Ishikawa (cell line): ENCODE results near the gene USP40.

Experiments
- CEBPB ChIP-seq: IDR thresholded peaks from 2 replicates; pipeline ENCODE4 v1.6.1; 2012
- EP300 ChIP-seq: IDR thresholded peaks from 2 replicates; pipeline ENCODE4 v1.6.1; 2012; ENCODE audit warnings: borderline replicate concordance
- FOXM1 ChIP-seq: IDR thresholded peaks from 2 replicates; pipeline ENCODE4 v1.6.1; 2012; ENCODE audit warnings: low read depth, borderline replicate concordance
- MAX ChIP-seq: IDR thresholded peaks from 2 replicates; pipeline ENCODE4 v1.6.1; 2012
- NFIC ChIP-seq: IDR thresholded peaks from 2 replicates; pipeline ENCODE4 v1.6.1; 2012
- RAD21 ChIP-seq: IDR thresholded peaks from 2 replicates; pipeline ENCODE4 v1.6.1; 2012; ENCODE audit warnings: low read depth
- TAF1 ChIP-seq: IDR thresholded peaks from 2 replicates; pipeline ENCODE4 v1.6.1; 2012; ENCODE audit warnings: low read depth, mild to moderate bottlenecking
- TCF12 ChIP-seq: IDR thresholded peaks from 2 replicates; pipeline ENCODE4 v1.6.1; 2012; ENCODE audit warnings: low read depth
- YY1 ChIP-seq: IDR thresholded peaks from 2 replicates; pipeline ENCODE4 v1.6.1; 2012; ENCODE audit warnings: low read depth
- TF ChIP-seq, protein P1 (sequence below): IDR thresholded peaks from 2 replicates; pipeline ENCODE4 v1.6.1; 2012; ENCODE audit warnings: low read depth, mild to moderate bottlenecking

- TF ChIP-seq CEBPB (no peak), TAF1 (no peak), MAX (no peak), EP300 (no peak), FOXM1 (no peak), YY1 (no peak), TCF12 (no peak), NFIC (no peak), RAD21 (no peak)
- TF ChIP-seq, protein P1, sequence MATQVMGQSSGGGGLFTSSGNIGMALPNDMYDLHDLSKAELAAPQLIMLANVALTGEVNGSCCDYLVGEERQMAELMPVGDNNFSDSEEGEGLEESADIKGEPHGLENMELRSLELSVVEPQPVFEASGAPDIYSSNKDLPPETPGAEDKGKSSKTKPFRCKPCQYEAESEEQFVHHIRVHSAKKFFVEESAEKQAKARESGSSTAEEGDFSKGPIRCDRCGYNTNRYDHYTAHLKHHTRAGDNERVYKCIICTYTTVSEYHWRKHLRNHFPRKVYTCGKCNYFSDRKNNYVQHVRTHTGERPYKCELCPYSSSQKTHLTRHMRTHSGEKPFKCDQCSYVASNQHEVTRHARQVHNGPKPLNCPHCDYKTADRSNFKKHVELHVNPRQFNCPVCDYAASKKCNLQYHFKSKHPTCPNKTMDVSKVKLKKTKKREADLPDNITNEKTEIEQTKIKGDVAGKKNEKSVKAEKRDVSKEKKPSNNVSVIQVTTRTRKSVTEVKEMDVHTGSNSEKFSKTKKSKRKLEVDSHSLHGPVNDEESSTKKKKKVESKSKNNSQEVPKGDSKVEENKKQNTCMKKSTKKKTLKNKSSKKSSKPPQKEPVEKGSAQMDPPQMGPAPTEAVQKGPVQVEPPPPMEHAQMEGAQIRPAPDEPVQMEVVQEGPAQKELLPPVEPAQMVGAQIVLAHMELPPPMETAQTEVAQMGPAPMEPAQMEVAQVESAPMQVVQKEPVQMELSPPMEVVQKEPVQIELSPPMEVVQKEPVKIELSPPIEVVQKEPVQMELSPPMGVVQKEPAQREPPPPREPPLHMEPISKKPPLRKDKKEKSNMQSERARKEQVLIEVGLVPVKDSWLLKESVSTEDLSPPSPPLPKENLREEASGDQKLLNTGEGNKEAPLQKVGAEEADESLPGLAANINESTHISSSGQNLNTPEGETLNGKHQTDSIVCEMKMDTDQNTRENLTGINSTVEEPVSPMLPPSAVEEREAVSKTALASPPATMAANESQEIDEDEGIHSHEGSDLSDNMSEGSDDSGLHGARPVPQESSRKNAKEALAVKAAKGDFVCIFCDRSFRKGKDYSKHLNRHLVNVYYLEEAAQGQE: no peak
Observed at GRCh38 chr2:233447506-233448219, 118.9 kb downstream of the USP40 start.
